Stimulated activated CD8-positive, alpha-beta memory T cell treated with anti-CD3 and anti-CD28 coated beads, Interleukin-4, amount 100 ng/mL, for 4 hours (primary cell): ENCODE data around the gene MAP2K2.

Source experiments
- DNase-seq, 2 donors: peaks; one replicate each; pipeline ENCODE4 v3.0.0-alpha.2; 2020; ENCODE audit warnings: low read depth in 2 of 2, low spot score in 1 of 2

The MAP2K2 gene

DNA sequence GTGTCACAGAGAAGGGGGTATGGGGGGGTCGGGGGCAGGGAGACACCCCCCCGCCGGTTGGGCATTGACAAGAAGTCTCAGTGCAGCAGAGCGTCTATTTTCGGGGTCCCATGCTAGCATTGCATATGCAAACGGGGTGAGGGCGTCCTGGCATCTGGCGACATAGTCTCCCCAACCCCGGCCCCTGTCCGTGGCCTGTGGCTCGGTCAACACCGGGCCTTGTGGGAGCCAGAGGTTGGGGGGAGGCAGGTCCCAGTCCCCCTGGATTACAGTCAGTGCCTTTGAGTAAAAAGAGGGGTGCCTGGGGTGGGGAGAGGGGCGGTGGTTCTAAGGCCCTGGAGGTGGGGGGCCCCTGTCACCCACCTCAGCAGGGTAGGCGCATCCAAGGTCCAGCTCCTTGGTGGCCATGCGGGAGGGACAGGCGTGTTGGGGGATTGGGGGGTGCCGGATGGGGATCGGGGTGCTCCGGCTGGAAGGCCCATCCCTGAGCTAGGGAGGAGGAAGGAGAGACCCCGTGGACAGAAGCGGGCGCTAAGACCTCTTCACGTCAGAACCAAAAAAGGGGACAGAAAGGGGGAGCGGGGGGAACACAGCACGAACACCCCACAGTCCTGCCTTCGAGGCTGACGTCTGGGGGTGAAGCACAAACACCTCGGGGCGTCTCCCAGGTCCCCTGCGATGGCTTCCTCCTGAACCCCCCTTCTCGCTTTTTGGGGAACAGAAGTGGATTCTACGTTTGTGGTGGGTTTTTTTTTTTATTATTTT is 78.1 kb downstream of the MAP2K2 start:
- no peak for DNase-seq

DNA sequence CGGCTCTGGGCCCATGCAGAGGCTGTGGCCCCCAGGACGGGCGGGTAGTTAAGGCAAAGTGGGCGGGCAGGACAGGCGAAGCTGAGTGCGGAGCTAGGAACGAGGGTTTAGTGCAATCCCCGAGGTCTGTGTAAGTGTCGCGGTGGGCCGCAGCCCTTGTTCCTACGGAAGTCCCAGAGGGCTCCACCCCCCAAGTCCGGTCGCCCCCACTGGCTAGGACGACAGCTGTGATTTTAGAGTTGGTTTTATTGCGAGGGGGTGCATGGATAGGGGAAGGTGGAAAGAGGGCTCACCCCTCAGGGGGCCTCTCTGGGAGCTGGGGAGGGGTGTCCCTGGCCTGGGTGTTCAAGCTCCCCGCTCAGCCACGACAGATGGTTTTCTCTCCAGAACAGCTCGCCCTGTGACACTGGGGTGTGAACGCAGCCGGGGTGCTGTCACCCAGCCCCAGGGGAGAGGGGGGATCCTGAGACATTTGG is 78.9 kb downstream of the MAP2K2 start:
- no peak for DNase-seq

DNA sequence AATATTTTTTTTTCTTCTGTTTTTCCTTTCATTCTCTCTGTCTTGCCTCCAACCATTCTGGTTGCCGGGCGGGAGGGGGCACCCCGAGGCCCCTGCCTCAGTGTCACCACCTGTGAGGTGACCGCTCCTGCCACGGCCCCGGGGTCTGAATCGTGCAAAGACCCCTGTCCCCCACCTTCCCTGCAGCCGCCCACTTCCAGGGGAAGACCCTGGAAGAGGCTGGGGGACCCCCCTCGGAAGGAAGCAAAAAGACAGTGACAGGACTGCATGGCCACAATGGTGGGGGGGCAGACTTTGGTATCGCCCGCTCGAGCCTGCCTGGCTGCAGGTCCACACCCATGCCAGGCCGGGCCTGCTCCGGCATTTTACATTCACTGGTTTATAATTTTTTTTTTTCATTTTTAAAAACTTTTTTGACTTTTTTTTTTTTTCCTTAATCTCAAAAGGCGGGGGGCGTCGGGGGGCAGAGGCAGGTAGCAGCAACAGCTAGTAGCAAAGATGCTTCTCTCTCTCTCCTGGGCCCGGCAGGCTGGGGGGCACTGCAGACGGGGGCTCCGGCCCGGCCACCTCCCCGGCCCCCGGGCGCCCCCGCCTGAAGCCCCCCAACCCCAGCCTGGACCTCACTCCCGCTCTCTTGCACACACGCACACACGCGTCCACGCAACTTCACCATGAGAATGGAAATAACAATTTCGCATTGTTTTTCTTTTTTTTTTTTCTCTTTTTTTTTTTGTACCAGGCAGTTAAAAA is 79.8 kb downstream of the MAP2K2 start:
- DNase-seq = no peak

DNA sequence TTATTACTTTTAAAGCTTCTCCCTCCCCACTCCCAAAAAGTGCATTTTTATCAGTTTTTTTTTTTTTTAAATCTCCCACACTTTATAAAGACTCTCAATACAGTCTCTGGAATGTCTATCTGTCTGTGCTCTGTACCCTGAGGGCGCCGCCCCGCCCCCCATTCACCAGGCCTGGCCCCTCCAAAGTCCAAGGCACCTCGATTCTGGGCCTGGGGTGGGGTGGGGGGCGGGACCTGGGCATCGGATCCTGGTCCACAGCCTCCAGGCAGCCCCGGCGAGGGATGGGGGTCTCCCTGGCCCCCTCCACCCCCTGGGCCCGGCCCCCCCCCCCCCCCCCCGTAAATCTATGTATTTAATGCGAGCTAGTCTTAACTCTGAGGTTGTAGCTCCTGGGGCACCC is 80.5 kb downstream of the MAP2K2 start:
- DNase-seq = no peak

GRCh38 chr19:4042731-4043082 is 81.2 kb downstream of the MAP2K2 start:
- no peak for DNase-seq

- DNase-seq = no peak
Measured at GRCh38 chr19:4042064-4042730, 81.7 kb downstream of the MAP2K2 start.
